Measurements from ENCODE around the gene BEND6.

The BEND6 gene

DNA sequence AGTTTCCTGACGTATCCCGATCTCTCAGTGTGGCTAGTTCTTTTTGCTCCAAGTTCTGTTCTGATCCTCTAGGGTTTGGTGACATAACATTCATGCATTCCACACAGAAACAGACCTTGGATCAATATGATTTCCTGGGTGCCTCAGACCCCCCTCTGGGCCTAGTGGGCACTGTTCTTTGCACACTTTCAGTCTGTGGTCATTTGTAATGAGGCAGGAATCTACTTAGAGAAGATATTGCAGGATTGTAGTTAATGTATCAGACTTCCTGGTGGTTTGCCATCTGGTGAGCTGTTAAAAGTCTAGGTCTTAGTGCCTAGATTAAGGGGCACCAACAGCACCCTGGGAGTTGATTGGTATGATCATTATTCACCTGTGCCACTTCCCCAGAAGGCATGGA is 7.5 kb downstream of the BEND6 start:
- Histone ChIP-seq H3K4me1 (no peaks in the 10 kb centered on the region), H3K9ac (no peak overlapping the region), H3K9me3 (replicated peaks in 1 of 11) (no peaks in the 10 kb centered on the region), H3K4me2 (no peak overlapping the region), H4K20me1 (no peaks in the 10 kb centered on the region), H3K27ac (no peak overlapping the region), H3K4me3 (no peak overlapping the region), H3K27me3 (no peaks in the 10 kb centered on the region), H3K36me3 (no peaks in the 10 kb centered on the region)
- no peak for TF ChIP-seq Cebpa-rat (IDR thresholded peaks at IDR 0.05)

DNA sequence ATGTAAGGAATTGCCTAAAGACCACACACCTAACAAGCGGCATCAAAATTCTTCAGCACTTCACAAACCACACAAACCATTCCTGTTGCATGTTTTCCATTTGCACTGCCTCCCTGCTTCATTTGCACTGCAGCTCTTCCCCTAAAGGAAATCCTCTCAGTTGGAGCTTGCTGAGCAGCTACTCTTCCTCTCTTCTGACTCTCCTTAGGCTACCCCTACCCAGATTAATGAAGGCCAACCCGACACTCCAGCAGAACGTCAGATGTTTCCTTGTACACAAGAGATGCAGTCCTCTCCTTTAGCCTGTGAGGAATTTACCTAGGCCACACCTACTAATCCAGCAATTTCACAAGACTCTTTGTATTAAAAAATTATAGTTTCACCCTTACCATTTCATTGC is 8.1 kb downstream of the BEND6 start:
- H3K27me3 ChIP-seq, result no peaks in the 10 kb centered on the region
- no peaks in the 10 kb centered on the region for H4K20me1 ChIP-seq
- H3K4me3 ChIP-seq, result no peak overlapping the region
- H3K9me3 ChIP-seq (replicated peaks in 1 of 11), result no peaks in the 10 kb centered on the region
- no peak overlapping the region for H3K9ac ChIP-seq
- H3K4me2 ChIP-seq, result no peak overlapping the region
- no peak for TF ChIP-seq Cebpa-rat (IDR thresholded peaks at IDR 0.05)
- H3K36me3 ChIP-seq, result no peaks in the 10 kb centered on the region
- H3K4me1 ChIP-seq, result no peaks in the 10 kb centered on the region
- no peak overlapping the region for H3K27ac ChIP-seq

DNA sequence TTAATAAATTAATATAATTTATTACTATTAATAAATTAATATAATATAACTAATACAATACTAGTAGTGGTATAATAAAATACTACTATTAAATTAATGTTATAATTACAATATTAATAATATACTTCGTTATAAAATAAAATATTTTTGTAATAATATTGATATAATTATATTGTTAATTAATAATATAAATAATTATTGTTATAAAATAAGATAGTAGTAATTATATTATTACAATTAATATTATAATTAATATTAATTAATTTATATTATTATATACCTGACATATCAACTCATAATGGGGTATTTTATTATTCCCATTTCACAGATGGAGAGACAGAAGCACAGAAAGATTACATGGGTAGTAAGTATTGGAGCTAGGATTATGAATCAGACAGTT is 8.9 kb downstream of the BEND6 start:
- Histone ChIP-seq H3K36me3 (no peaks in the 10 kb centered on the region), H3K4me2 (no peak overlapping the region), H3K27me3 (no peaks in the 10 kb centered on the region), H3K27ac (no peak overlapping the region), H3K4me1 (no peaks in the 10 kb centered on the region), H3K9me3 (replicated peaks in 1 of 11) (no peaks in the 10 kb centered on the region), H4K20me1 (no peaks in the 10 kb centered on the region), H3K9ac (no peak overlapping the region), H3K4me3 (no peak overlapping the region)
- no peak for TF ChIP-seq Cebpa-rat (IDR thresholded peaks at IDR 0.05)

DNA sequence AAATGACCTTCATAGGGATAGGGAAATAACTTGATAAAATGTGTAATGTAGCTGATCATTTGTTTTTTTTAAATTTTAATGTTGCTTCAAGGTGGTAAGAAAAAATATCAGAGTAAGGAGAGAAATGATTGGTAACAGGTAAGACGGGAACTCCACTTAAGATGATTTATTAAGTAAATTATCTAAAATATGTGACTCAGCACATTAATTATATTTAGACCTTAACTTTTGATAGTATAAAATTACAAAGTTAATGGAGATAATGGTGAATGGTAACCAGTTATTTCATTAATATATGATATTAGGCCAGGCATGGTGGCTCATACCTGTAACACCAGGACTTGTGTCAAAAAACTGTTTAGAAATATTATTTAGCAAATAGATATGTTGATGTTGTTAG is 10.2 kb downstream of the BEND6 start:
- Histone ChIP-seq H3K9ac (no peak overlapping the region), H4K20me1 (no peaks in the 10 kb centered on the region), H3K4me1 (no peaks in the 10 kb centered on the region), H3K9me3 (replicated peaks in 1 of 11) (no peaks in the 10 kb centered on the region), H3K4me2 (no peak overlapping the region), H3K27ac (no peak overlapping the region), H3K4me3 (no peak overlapping the region), H3K27me3 (no peaks in the 10 kb centered on the region), H3K36me3 (no peaks in the 10 kb centered on the region)
- no peak for TF ChIP-seq Cebpa-rat (IDR thresholded peaks at IDR 0.05)

DNA sequence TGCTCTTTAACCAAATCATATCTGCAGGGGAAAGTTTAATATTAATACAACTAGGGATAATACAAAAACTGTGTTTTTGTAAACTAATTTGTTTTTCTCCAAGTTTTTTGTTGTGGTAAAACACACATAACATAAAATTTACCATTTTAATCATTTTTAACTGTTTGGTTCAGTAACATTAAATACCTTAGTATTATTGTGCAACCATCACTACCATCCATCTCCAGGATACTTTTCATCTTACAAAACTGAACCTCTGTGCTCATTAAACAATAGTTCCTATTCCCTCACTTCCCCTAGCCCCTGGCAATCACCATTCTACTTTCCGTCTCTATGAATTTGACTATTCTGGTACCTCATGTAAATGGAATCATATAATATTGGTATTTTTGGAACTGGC is 15.9 kb downstream of the BEND6 start:
- peaks cover 2 to 7% (median 4%) of the 10 kb centered on the region in 11 experiments; a peak in 18 of 22 replicates for H3K9me3 ChIP-seq (replicated peaks in 1 of 11)
- H3K27ac ChIP-seq, result no peak overlapping the region
- H3K4me1 ChIP-seq, result no peaks in the 10 kb centered on the region
- no peak overlapping the region for H3K4me2 ChIP-seq
- H3K9ac ChIP-seq, result no peak overlapping the region
- H3K4me3 ChIP-seq, result no peak overlapping the region
- no peaks in the 10 kb centered on the region for H3K36me3 ChIP-seq
- no peaks in the 10 kb centered on the region for H3K27me3 ChIP-seq
- no peaks in the 10 kb centered on the region for H4K20me1 ChIP-seq
- no peak for TF ChIP-seq Cebpa-rat (IDR thresholded peaks at IDR 0.05)

DNA sequence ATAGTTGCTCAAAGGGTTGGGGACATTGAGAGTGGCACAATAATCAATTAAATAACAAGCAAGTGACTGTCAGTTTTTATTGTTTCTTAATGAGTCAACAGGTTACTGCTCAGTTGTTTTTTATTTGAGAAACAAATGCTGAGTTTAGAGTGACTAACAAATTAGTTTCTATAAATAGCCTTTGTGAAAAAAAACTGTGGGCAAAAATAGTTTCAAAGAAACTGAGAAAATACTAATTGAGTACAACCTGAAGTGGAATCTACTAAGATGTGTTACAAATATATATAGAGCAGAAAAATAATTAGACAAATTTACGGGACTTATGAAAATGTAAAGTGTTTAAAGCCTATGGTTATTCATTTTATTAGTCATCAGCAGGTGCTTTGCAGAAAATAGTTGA is 22.3 kb downstream of the BEND6 start:
- Histone ChIP-seq H3K4me1 (no peaks in the 10 kb centered on the region), H3K36me3 (no peaks in the 10 kb centered on the region), H3K4me3 (no peak overlapping the region), H3K27ac (no peak overlapping the region), H4K20me1 (no peaks in the 10 kb centered on the region), H3K4me2 (no peak overlapping the region), H3K9me3 (replicated peaks in 1 of 11) (peaks cover 28 to 36% (median 29%) of the 10 kb centered on the region in 11 experiments), H3K27me3 (no peaks in the 10 kb centered on the region), H3K9ac (no peak overlapping the region)
- no peak for TF ChIP-seq Cebpa-rat (IDR thresholded peaks at IDR 0.05)

DNA sequence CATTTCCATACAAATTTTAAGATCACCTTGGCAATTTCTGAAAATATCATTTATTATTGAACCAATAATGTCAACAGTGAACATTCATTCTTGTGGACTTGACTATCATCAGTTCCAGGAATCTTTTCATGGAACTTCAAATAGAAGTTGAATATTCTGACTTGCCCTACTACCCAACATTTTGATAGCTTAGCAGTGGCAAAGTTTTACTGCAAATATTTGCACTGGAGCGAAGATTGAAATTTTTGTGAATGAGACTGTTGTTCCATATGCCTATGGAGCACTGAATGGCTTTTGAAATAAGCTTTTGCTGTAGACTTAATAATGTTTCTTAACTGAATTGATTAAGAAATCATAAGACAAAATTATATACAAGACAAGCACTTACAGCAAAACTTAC is 23.6 kb downstream of the BEND6 start:
- no peaks in the 10 kb centered on the region for H3K36me3 ChIP-seq

DNA sequence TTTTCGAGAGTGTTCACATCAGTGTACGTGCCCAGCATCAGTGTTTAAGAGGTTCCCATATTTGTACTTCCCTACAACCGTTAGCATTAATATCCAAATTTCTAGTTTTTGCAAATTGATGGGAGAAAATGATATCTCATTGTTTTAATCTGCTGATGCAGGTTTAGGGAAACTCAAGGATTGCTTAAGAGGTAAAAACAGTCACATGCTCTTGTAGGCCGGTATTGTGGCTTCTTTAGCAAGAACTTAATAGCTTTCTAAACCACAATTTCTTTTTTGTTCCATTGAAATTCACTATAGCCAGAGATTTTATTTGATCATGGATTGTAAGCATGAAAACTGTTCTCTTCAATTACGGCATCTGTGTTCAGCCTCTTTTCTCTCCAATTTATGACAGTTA is 29.5 kb downstream of the BEND6 start:
- H4K20me1 ChIP-seq, result no peaks in the 10 kb centered on the region
- no peak overlapping the region for H3K9ac ChIP-seq
- H3K27ac ChIP-seq, result no peak overlapping the region
- no peak overlapping the region; a peak in 1 of 22 replicates for H3K4me2 ChIP-seq
- H3K9me3 ChIP-seq (replicated peaks in 1 of 11), result no peaks in the 10 kb centered on the region
- H3K36me3 ChIP-seq, result no peaks in the 10 kb centered on the region
- peaks cover 0 to 14% (median 11%) of the 10 kb centered on the region in 10 experiments; a peak in 18 of 20 replicates for H3K4me1 ChIP-seq
- no peak overlapping the region for H3K4me3 ChIP-seq
- no peaks in the 10 kb centered on the region for H3K27me3 ChIP-seq
- TF ChIP-seq Cebpa-rat (IDR thresholded peaks at IDR 0.05), result no peak

More for the DNA sequence above, 23.6 kb downstream of the BEND6 start:
- Histone ChIP-seq H3K4me2 (no peak overlapping the region), H4K20me1 (no peaks in the 10 kb centered on the region), H3K9me3 (replicated peaks in 1 of 11) (peaks cover 28 to 36% (median 29%) of the 10 kb centered on the region in 11 experiments), H3K9ac (no peak overlapping the region), H3K27me3 (no peaks in the 10 kb centered on the region), H3K27ac (no peak overlapping the region), H3K4me3 (no peak overlapping the region), H3K4me1 (no peaks in the 10 kb centered on the region)
- TF ChIP-seq Cebpa-rat (IDR thresholded peaks at IDR 0.05), result no peak

DNA sequence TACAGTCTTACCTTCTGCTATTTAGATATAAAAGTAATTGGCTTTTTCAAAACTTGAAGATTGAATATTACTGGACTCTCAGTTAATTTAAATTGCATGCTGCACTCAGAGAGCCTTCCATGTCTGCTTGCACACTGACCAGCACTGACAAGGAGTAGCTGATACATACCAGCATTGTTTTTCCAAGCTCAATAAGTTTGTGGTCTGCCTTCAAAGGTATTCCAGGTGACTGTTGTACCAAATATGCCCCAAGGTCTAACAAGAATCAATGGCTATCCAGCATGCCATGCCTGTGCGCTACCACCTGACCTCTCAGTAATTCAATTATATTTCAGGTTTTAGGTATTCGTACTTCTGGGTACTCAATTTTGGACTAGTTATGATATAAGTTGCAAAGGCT is 30.0 kb downstream of the BEND6 start:
- Histone ChIP-seq H3K27ac (no peak overlapping the region), H3K4me2 (no peak overlapping the region)
- TF ChIP-seq Cebpa-rat (IDR thresholded peaks at IDR 0.05), result no peak

DNA sequence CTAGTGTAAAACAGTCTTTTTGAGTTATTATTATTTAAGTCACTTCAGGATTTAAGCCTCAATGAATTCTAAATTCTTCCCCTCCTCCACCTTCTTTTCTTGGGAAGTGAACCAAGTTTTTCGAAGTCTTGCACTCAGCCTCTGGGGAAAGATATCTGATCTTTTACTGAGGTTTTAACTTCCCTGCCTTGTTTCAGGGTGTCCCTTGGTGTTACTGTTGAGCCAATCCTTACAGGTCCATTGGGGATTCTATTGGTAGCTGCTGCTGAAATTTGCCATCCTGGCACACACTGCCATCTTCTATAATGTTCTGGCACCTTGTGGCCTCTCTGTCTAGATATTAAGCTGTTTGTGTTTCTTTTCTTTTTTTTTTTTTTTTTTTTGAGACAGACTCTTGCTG is 31.7 kb downstream of the BEND6 start:
- peak overlapping the region in 5 of 11 experiments; percentile 26 to 60 (median 43); a peak in 11 of 22 replicates for H3K4me2 ChIP-seq
- TF ChIP-seq Cebpa-rat (IDR thresholded peaks at IDR 0.05), result no peak

More for the DNA sequence above, 30.0 kb downstream of the BEND6 start:
- H3K4me1 ChIP-seq, result peaks cover 0 to 14% (median 11%) of the 10 kb centered on the region in 10 experiments; a peak in 18 of 20 replicates
- no peaks in the 10 kb centered on the region for H3K27me3 ChIP-seq
- H3K9me3 ChIP-seq (replicated peaks in 1 of 11), result no peaks in the 10 kb centered on the region
- H3K4me3 ChIP-seq, result no peak overlapping the region
- no peak overlapping the region for H3K9ac ChIP-seq
- H4K20me1 ChIP-seq, result no peaks in the 10 kb centered on the region
- no peaks in the 10 kb centered on the region for H3K36me3 ChIP-seq

More for the DNA sequence above, 31.7 kb downstream of the BEND6 start:
- Histone ChIP-seq H3K9ac (no peak overlapping the region), H3K36me3 (no peaks in the 10 kb centered on the region), H3K4me3 (no peak overlapping the region), H3K9me3 (replicated peaks in 1 of 11) (no peaks in the 10 kb centered on the region), H3K27ac (peak overlapping the region in 2 of 11 experiments; percentile 23 to 35; a peak in 1 of 22 replicates), H4K20me1 (no peaks in the 10 kb centered on the region), H3K27me3 (no peaks in the 10 kb centered on the region), H3K4me1 (peaks cover 0 to 14% (median 11%) of the 10 kb centered on the region in 10 experiments; a peak in 18 of 20 replicates)

Data from BLaER1 treated with 17β-estradiol and CSF1 and Interleukin-3, amounts not matched to agents 10 nM and 100 nM (cell line).